ENCODE measurements around the gene CHN1. TPM values are rescaled to one million over a fixed set of nuclear protein-coding genes. Genes with fewer than 3 reads are reported as not detected.

CHN1 gene
- total RNA-seq, 4 donors from 2014 or later, result 5.8 to 24.7 (median 9.3) TPM

DNA sequence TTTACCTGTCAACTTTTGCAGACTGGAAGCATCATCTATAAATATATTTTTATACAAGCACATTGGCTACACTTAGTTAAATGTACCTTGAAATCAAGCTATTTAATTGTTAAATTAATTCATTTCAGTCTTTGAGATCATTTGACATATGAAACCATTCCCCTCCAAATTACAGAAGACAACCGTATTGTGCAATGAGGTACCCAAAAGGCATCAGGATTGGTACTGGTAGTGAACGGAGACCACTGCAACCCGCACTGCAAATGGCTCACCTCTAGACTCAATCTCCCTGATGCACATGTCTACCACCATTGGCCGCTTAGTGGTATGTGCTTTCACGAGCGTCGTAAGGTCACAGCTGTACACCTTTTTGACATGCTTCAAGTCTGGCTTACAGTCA is 193.1 kb downstream of the CHN1 start:
- no peak for TF ChIP-seq CTCF (IDR thresholded peaks at IDR 0.05; ENCODE audit: low read depth)

DNA sequence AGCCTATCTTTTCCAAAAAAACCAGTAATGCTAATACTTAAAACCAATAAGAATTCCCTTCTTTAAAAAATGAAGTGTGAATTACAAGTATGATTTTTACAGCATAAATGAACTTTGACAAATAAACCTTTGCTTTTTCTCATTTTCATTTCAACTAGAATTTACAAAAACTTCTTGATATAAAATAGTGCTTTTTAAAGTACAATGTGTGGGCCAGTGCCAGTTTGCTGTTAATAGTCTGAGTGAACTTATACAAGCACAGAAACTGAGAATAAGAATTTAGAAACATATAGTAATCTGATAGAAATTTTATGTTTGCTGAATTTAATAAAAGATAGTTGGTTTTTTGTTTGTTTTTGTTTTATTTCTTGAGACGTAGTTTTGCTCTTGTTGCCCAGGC is 197.2 kb downstream of the CHN1 start:
- no peak for TF ChIP-seq CTCF (IDR thresholded peaks at IDR 0.05; ENCODE audit: low read depth)

DNA sequence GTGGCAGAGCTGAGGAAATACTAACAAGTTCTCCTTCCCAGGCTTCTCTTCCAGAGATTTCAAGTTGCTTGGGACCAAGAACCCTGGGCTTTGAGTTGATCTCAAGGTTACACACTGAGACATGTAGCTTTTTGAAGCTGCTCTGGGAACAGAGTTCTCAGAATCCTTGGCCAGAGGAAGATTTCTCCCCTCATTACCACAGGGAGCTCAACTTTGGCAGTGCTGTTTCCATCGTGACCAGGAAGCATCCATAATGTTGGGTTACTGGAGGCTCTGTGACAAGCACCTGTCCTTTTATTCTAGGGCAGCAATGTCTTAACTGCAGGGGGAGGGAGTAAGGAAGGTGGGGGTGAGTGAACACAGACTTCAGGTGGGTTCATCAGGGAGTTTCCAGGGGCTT is 199.4 kb downstream of the CHN1 start:
- TF ChIP-seq CTCF (IDR thresholded peaks at IDR 0.05; ENCODE audit: low read depth), result no peak

GRCh38 chr2:174802459-174802858 is 202.7 kb downstream of the CHN1 start:
- TF ChIP-seq CTCF (IDR thresholded peaks at IDR 0.05; ENCODE audit: low read depth), result no peak

DNA sequence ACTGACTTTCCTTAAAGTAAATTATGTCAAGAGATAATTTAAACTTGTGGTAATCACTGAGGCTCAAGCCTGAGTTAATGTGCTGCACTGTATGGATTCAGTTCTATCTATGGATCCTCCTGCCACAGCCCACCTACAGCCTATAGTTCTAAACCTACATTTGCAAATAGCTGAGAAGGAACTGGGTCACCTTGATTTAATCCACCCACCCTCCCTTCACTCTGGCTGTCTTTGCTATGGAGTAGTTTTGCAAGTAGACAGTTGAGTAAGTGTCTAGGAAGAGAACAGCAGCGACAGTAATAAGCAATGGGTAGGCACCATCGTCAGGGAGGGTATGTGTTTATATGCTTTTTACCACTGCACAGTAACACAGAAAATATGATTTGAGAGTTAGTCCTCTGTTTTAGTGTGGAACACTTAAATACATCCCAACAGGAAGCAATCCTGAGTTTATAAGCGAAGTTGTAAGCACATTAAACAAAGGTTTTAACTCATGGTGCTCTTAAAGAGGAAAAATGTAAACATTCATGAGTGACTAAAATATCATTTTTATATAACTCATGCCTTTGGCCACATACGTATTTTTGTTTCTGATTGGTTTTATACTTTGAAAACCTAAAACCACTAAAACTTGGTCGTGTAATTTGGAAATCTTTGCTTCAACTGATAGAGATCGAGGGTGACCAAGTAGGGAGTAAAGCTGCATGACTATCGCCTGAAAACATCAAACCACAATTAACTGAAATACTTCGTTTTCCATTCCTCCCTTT is 204.6 kb downstream of the CHN1 start:
- TF ChIP-seq CTCF (IDR thresholded peaks at IDR 0.05; ENCODE audit: low read depth), result no peak

- no peak for TF ChIP-seq CTCF (IDR thresholded peaks at IDR 0.05; ENCODE audit: low read depth)
These were observed 206.4 kb downstream of the CHN1 start for GRCh38 chr2:174798801-174799200.

DNA sequence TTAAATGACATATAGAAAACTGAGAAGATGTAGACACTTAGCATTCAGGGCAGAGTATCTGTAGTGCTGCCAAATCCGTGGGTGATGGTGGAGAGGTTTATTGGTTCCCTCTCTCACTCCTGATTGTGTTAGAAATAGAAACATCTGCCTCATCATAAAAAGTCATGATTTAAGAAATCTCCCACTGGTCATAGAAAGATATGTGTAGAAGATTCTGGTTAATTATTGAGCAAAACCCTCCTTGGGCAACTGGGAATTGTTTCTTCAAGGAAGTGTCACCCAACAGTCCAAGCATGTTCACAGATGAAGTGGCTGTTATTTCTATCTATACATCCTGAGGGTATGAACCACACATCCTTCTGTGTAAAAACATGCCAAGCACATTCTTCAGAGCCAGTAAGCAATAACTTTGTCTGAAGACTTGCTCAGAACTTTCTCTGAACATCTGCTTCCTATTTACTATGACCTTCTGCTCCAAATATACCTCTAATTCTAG is 207.4 kb downstream of the CHN1 start:
- TF ChIP-seq CTCF (IDR thresholded peaks at IDR 0.05; ENCODE audit: low read depth), result no peak

Measured in subcutaneous adipose tissue (tissue), 4 donors.